RPMI8226 (cell line): Measurements from ENCODE around the gene SLC4A1AP.

Source experiments
- DNase-seq: peaks from one replicate; pipeline ENCODE4 v3.0.0-alpha.2; 2015

The SLC4A1AP gene

GRCh38 chr2:27721884-27722485, 58.3 kb downstream of the SLC4A1AP start:
- DNase-seq = no peak

- DNase-seq = peak; percentile 58
Observed at GRCh38 chr2:27723372-27724144, 59.9 kb downstream of the SLC4A1AP start.

- no peak for DNase-seq
Observed at GRCh38 chr2:27724191-27724590, 60.5 kb downstream of the SLC4A1AP start.

- no peak for DNase-seq
Observed at GRCh38 chr2:27724905-27725701, 61.4 kb downstream of the SLC4A1AP start.

GRCh38 chr2:27727257-27727656, 63.6 kb downstream of the SLC4A1AP start:
- DNase-seq = no peak

GRCh38 chr2:27728081-27728858, 64.6 kb downstream of the SLC4A1AP start:
- DNase-seq = no peak

GRCh38 chr2:27729198-27729597, 65.5 kb downstream of the SLC4A1AP start:
- no peak for DNase-seq

GRCh38 chr2:27729614-27730013, 65.9 kb downstream of the SLC4A1AP start:
- no peak for DNase-seq

GRCh38 chr2:27730261-27730662, 66.6 kb downstream of the SLC4A1AP start:
- DNase-seq = no peak

GRCh38 chr2:27730980-27731691, 67.4 kb downstream of the SLC4A1AP start:
- no peak for DNase-seq

GRCh38 chr2:27734305-27734704, 70.6 kb downstream of the SLC4A1AP start:
- no peak for DNase-seq

- DNase-seq = no peak
Observed at GRCh38 chr2:27735263-27735904, 71.7 kb downstream of the SLC4A1AP start.

- no peak for DNase-seq
Observed at GRCh38 chr2:27736031-27736889, 72.6 kb downstream of the SLC4A1AP start.

GRCh38 chr2:27736890-27737204, 73.2 kb downstream of the SLC4A1AP start:
- no peak for DNase-seq

GRCh38 chr2:27737676-27738348, 74.1 kb downstream of the SLC4A1AP start:
- DNase-seq = no peak

GRCh38 chr2:27738349-27739057, 74.8 kb downstream of the SLC4A1AP start:
- no peak for DNase-seq

GRCh38 chr2:27739058-27739373, 75.3 kb downstream of the SLC4A1AP start:
- no peak for DNase-seq

- DNase-seq = peak; percentile 23
Observed at GRCh38 chr2:27741673-27742072, 78.0 kb downstream of the SLC4A1AP start.

GRCh38 chr2:27742571-27742970, 78.9 kb downstream of the SLC4A1AP start:
- DNase-seq = no peak
